D721Med (cell line): ENCODE data around the gene MCM3AP.
"Not testable (repeated sequence)": the region's sequence is repeated elsewhere in the genome, so short reads cannot be mapped to it uniquely, and the experiment has no call there.

Source experiments
- DNase-seq: peaks from one replicate; pipeline ENCODE4 v3.0.0; 2011; ENCODE audit warnings: low spot score; ENCODE audit not compliant: insufficient read length
- FAIRE-seq: peaks from 2 replicates; lab custom pipeline; 2011; peaks lifted over from hg19 to GRCh38; lab: Jason Lieb, UNC
- CTCF ChIP-seq: IDR thresholded peaks from 2 replicates; pipeline ENCODE4 v1.5.1; 2012; ENCODE audit warnings: mild to moderate bottlenecking, control low read depth; ENCODE audit not compliant: insufficient read depth; ENCODE audit errors: missing control alignments

Gene MCM3AP

DNA sequence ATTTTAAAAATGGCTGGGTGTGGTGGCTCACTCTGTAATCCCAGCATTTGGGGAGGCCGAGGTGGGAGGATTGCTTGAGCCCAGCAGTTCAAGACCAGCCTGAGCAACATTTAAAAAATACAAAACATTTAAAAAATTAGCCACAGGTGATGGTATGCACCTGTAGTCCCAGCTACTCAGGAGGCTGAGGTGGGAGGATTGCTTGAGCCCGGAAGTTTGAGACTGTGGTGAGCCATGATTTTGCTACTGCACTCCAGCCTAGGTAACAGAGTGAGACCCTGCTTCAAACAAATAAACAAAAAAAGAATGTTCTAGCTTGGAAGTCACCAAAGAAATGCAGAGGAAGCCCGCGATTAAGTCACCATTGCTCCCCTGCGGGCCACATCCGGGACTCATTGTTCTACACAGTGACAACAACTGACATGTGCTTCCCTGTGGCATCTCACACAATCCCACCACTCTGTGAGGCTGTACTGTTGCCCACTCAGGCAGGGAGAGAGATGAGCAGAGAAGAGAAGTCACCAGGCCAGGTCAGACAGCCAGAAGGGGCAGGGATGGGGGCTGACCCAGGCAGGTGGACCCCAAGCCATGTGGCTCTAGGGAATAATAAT, 82.7 kb downstream of the MCM3AP start:
- FAIRE-seq (no peak), DNase-seq (no peak)
- no peak for TF ChIP-seq CTCF

DNA sequence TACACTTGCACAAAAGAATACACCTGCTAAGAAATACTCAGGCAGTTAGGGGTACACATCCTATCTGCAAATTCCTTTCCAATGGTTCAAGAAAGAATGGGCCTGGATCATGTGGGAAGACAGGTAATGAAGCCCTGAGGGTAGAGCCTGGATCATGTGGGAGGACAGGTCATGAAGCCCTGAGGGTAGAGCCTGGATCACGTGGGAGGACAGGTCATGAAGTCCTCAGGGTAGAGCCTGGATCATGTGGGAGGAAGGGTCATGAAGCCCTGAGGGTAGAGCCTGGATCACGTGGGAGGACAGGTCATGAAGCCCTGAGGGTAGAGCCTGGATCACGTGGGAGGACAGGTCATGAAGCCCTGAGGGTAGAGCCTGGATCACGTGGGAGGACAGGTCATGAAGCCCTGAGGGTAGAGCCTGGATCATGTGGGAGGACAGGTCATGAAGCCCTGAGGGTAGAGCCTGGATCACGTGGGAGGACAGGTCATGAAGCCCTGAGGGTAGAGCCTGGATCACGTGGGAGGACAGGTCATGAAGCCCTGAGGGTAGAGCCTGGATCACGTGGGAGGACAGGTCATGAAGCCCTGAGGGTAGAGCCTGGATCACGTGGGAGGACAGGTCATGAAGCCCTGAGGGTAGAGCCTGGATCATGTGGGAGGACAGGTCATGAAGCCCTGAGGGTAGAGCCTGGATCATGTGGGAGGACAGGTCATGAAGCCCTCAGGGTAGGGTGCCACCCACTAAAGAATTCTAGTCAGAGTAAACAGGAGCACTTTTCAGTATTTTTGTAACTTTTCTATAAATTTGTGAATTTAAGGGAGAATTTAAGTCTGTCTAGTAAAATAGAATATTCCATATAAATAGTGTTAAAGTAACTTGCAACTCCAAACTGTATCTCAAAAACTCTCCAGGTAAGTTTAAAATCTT, 84.3 kb downstream of the MCM3AP start:
- not testable (repeated sequence) for FAIRE-seq, DNase-seq

DNA sequence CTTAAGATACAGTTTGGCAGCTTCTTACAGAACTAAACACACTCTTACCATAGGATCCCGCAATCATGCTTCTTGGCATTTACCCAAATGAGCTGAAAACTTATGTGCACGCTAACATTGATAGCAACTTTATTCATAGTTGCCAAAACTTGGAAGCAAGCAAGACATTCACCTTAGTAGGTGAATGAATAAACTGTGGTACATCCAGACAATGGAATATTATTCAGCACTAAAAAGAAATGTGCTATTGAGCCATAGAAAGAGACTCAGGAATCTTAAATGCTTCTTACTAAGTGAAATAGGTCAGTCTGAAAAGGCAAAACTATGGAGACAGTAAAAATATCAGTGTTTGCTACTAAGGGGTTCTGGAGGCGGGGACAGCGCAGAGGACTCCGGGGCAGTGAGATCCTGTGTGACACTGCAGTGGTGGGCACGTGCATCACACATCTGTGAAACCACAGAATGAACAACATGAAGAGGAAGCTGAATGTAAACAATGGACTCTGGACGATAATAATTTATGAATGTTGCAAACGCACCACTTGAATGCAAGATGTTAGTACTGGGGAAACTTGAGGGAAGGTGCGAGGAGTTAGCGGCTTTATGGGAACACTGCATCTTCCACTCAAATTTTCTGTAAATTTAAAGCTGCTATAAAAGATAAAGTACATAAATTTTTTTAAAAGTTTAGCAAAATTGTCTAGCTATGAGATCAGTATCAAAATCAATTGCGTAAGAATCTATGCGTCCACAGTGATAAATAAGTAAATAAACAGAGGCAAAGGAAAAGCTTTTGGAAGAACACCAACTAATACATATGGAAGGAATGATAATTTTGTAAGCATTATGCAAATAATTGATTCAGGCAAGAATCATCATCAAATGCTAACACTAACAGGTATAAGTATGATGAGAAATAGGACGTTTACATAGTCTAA, 85.7 kb downstream of the MCM3AP start:
- no peak for TF ChIP-seq CTCF
- DNase-seq (no peak), FAIRE-seq (no peak)

- FAIRE-seq (no peak), DNase-seq (no peak)
- no peak for TF ChIP-seq CTCF
Measured at GRCh38 chr21:46196733-46197132, 88.7 kb downstream of the MCM3AP start.

DNA sequence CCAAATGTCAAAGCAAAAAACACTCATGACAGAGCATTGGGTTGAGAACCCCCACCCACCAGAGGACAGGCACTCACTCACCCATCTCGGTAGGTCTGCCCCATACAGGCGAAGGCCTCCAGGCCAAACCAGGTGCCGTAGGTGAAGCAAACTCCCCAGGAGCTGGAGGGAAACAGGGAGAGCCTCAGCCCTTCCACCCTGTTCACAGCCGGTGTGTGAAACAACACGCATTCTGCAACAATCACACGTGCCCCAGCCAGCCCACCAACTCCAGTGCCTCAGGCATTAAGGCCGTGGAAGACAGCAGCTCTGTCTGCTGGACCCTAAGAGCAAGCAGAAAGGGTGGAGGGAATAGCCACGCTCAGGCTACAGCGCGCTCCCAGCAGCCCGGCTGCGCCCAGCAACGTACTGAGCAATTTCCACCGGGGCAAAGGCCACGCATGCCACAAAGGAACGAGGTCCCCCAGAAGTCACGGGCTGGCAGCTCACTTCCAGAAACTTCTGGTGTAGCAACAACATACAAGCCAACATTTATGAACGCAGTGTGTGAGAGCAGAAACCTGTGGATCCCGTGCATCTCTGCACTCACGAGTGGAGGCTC, 89.7 kb downstream of the MCM3AP start:
- no peak for FAIRE-seq
- no peak for DNase-seq
- TF ChIP-seq CTCF: no peak

DNA sequence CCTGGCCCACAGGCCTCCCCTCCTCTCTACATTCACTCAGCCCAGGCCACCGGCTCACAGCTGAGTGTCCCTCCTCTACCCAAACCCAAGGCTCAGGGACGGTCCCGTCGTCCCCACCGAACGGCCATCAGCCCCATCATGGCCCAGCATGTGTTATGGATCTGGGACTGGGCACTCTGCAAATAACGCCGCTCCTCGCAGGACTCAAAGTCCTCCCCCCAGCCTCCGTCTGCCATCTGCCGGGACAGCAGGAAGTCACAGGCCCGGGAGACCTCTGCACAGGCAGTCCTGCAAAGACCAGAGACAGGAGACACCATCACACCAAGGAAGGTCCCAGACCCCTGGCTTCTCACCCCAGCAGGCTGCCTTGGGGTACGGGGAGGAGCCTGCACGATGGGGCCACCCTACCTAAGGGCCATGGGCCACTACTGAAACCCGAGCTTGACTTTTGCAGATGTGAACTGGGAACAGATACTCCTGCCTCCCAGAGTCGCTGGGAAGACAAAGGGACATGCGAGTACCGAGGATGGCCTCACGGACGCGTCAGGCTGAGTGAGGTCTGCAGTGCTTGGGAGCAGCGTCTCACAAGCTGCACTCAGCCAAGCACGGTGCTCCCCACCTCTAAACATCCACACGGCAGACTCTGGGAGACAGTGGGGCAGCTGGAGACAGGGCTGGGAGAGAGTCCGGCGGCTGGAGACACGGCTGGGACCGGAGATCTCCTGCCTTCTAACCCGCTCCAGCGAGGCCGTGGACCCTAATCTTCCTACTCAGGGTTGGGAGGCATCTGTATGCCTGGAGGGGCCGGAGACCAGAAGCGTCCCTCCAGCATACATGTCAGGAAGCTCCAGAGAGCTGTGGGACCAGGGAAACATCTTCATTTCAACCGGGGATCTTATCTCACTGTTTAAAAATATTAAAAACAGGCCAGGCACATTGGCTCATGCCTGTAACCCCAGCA, 90.8 kb downstream of the MCM3AP start:
- TF ChIP-seq CTCF: no peak
- DNase-seq: no peak
- no peak for FAIRE-seq
